GM12878 (cell line): Measurements from ENCODE around the gene SLC5A2. TPM values are rescaled to one million over a fixed set of nuclear protein-coding genes. Genes with fewer than 3 reads are reported as not detected.

Experiments used
- E2F4 ChIP-seq: IDR thresholded peaks from 2 replicates; pipeline ENCODE4 v1.6.1; 2012; ENCODE audit warnings: low read depth, low read length, improper control_type of control experiment
- EGR1 ChIP-seq, 2 experiments: IDR thresholded peaks; 1 replicate in 1 of 2; 2 replicates in 1 of 2; pipeline ENCODE4 v1.6.1; 2011 to 2012; ENCODE audit warnings: low read depth in 2 of 2, low read length in 2 of 2, borderline replicate concordance in 1 of 2, mild to moderate bottlenecking in 1 of 2, moderate library complexity in 1 of 2
- FOXK2 ChIP-seq: fragments of 450-650 bp; IDR thresholded peaks from 2 replicates; pipeline ENCODE4 v1.6.1; 2017; ENCODE audit warnings: mild to moderate bottlenecking, moderate library complexity
- FOXM1 ChIP-seq: IDR thresholded peaks from 2 replicates; pipeline ENCODE4 v1.6.1; 2012; ENCODE audit warnings: low read depth, mild to moderate bottlenecking, inconsistent platforms, low read length, moderate library complexity
- GABPA ChIP-seq: IDR thresholded peaks from 2 replicates; pipeline ENCODE4 v1.6.1; 2014; ENCODE audit warnings: antibody characterized with exemption, low read depth, mild to moderate bottlenecking, inconsistent platforms
- HDAC6 ChIP-seq: fragments of 200-600 bp; sonication (generic); IDR thresholded peaks from one replicate; pipeline ENCODE4 v1.8.0; 2017; ENCODE audit warnings: antibody characterized with exemption; ENCODE audit not compliant: unreplicated experiment
- IKZF2 ChIP-seq, 2 experiments: fragments of 450-650 bp; IDR thresholded peaks; 2 replicates each; pipeline ENCODE4 v1.6.1; 2017; ENCODE audit warnings: mild to moderate bottlenecking in 2 of 2, moderate library complexity in 2 of 2
- MTA3 ChIP-seq: IDR thresholded peaks from 2 replicates; pipeline ENCODE4 v1.6.1; 2012; ENCODE audit warnings: low read length, inconsistent platforms, borderline replicate concordance
- NR2F1 ChIP-seq: fragments of 450-650 bp; conservative IDR thresholded peaks from 2 replicates; pipeline ENCODE4 v1.6.1; 2017; ENCODE audit warnings: mild to moderate bottlenecking
- PAX5 ChIP-seq: IDR thresholded peaks from 2 replicates; pipeline ENCODE4 v1.6.1; 2011; ENCODE audit warnings: low read depth, low read length, borderline replicate concordance
- POU2F2 ChIP-seq: IDR thresholded peaks from 3 replicates; pipeline ENCODE4 v1.6.1; 2011; ENCODE audit warnings: low read depth, mild to moderate bottlenecking, low read length, borderline replicate concordance
- SMARCA5 ChIP-seq: fragments of 450-650 bp; IDR thresholded peaks from 2 replicates; pipeline ENCODE4 v1.6.1; 2017; ENCODE audit warnings: mild to moderate bottlenecking
- STAT1 ChIP-seq: fragments of 450-650 bp; conservative IDR thresholded peaks from 2 replicates; pipeline ENCODE4 v1.6.1; 2014; ENCODE audit warnings: antibody characterized with exemption, mild to moderate bottlenecking
- ZBED1 ChIP-seq: IDR thresholded peaks from 2 replicates; pipeline ENCODE4 v1.6.1; 2016; ENCODE audit warnings: borderline replicate concordance
- ZNF207 ChIP-seq: fragments of 450-650 bp; IDR thresholded peaks from 2 replicates; pipeline ENCODE4 v1.6.1; 2014; ENCODE audit warnings: antibody characterized with exemption, mild to moderate bottlenecking, borderline replicate concordance
- ZNF687 ChIP-seq: fragments of 450-650 bp; IDR thresholded peaks from 2 replicates; pipeline ENCODE4 v1.6.1; 2017; ENCODE audit warnings: mild to moderate bottlenecking, moderate library complexity
- ZSCAN29 ChIP-seq: fragments of 450-650 bp; IDR thresholded peaks from 2 replicates; pipeline ENCODE4 v1.6.1; 2017; ENCODE audit warnings: mild to moderate bottlenecking, moderate library complexity
- ZZZ3 ChIP-seq: IDR thresholded peaks from 2 replicates; pipeline ENCODE4 v1.6.1; 2011; ENCODE audit warnings: low read depth; ENCODE audit not compliant: control insufficient read depth, insufficient read length
- polyA plus RNA-seq, 11 experiments: library from polyadenylated mRNA; depleted of rRNA in 4 of 11; unstranded in 6 of 11; stranded (reverse) in 5 of 11; fragments of >200 nt; fragmentation: Nextera tagmentation in 4 of 11; fragmentation: Illumina TruSeq in 1 of 11; extraction: Ambion mirVana in 4 of 11; extraction: Trizol in 1 of 11; gene quantifications; 1 replicate in 1 of 11; 2 replicates in 10 of 11; pipeline versions ENCODE4 v1.2.1 to v1.2.3, GENCODE V29; 2011 to 2016; ENCODE audit warnings: inconsistent platforms in 2 of 11, missing spikeins in 2 of 11, low read depth in 1 of 11
- total RNA-seq, 4 experiments: library from RNA; depleted of rRNA in 3 of 4; stranded (reverse); fragments of >200 nt in 3 of 4; fragmentation: Illumina TruSeq in 1 of 4; extraction: Trizol in 1 of 4; gene quantifications; 2 replicates each; pipeline versions ENCODE4 v1.2.1 to v1.2.3, GENCODE V29; 2013 to 2021
- TF ChIP-seq, protein P1 (sequence below): fragments of 450-650 bp; IDR thresholded peaks from 2 replicates; pipeline ENCODE4 v1.6.1; 2018; ENCODE audit warnings: borderline replicate concordance, mild to moderate bottlenecking; ENCODE audit not compliant: partially characterized antibody
- TF ChIP-seq, protein P2 (sequence below): fragments of 450-650 bp; IDR thresholded peaks from 2 replicates; pipeline ENCODE4 v1.6.1; 2018; ENCODE audit warnings: mild to moderate bottlenecking, low read depth, moderate library complexity; ENCODE audit not compliant: partially characterized antibody

The SLC5A2 gene
- total and polyA plus RNA-seq, 10 of the 15 experiments (the other 5 are each of a cell fraction or from before 2014, with no cell fraction given), result 3.6 to 4.8 (median 4.4) TPM; not detected in 6

GRCh38 chr16:31507929-31508705 lies 25.2 kb downstream of the SLC5A2 start, which contains the start of gene RUSF1 (continued):
- TF ChIP-seq ZNF687 (peak; percentile 87), NR2F1 (0 out of 2 replicates have a peak, but pooled peaks have one; percentile 10), GABPA (peak; percentile 84), HDAC6 (peak; percentile 39), ZBED1 (no peak), E2F4 (0 out of 2 replicates have a peak, but pooled peaks have one; percentile 23), POU2F2 (peak; percentile 82), ZZZ3 (no peak), IKZF2 (IDR thresholded peaks at IDR 0.05) (peak in 1 of 2 experiments; percentile 9; a peak in 1 of 4 replicates), EGR1 (IDR thresholded peaks at IDR 0.05; ENCODE audit: borderline replicate concordance in 1 of 2, low read depth in 2 of 2, low read length in 2 of 2) (no peak; a peak in 1 of 3 replicates), FOXM1 (no peak), STAT1 (no peak; the same call in 1 of the 2 replicates), PAX5 (no peak), ZSCAN29 (no peak), MTA3 (no peak), SMARCA5 (peak; percentile 80), ZNF207 (peak; percentile 91; the same call in 1 of the 2 replicates), FOXK2 (no peak)
- TF ChIP-seq, protein P1, sequence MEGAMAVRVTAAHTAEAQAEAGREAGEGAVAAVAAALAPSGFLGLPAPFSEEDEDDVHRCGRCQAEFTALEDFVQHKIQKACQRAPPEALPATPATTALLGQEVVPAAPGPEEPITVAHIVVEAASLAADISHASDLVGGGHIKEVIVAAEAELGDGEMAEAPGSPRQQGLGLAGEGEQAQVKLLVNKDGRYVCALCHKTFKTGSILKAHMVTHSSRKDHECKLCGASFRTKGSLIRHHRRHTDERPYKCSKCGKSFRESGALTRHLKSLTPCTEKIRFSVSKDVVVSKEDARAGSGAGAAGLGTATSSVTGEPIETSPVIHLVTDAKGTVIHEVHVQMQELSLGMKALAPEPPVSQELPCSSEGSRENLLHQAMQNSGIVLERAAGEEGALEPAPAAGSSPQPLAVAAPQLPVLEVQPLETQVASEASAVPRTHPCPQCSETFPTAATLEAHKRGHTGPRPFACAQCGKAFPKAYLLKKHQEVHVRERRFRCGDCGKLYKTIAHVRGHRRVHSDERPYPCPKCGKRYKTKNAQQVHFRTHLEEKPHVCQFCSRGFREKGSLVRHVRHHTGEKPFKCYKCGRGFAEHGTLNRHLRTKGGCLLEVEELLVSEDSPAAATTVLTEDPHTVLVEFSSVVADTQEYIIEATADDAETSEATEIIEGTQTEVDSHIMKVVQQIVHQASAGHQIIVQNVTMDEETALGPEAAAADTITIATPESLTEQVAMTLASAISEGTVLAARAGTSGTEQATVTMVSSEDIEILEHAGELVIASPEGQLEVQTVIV, result peak; percentile 63
- TF ChIP-seq, protein P2, sequence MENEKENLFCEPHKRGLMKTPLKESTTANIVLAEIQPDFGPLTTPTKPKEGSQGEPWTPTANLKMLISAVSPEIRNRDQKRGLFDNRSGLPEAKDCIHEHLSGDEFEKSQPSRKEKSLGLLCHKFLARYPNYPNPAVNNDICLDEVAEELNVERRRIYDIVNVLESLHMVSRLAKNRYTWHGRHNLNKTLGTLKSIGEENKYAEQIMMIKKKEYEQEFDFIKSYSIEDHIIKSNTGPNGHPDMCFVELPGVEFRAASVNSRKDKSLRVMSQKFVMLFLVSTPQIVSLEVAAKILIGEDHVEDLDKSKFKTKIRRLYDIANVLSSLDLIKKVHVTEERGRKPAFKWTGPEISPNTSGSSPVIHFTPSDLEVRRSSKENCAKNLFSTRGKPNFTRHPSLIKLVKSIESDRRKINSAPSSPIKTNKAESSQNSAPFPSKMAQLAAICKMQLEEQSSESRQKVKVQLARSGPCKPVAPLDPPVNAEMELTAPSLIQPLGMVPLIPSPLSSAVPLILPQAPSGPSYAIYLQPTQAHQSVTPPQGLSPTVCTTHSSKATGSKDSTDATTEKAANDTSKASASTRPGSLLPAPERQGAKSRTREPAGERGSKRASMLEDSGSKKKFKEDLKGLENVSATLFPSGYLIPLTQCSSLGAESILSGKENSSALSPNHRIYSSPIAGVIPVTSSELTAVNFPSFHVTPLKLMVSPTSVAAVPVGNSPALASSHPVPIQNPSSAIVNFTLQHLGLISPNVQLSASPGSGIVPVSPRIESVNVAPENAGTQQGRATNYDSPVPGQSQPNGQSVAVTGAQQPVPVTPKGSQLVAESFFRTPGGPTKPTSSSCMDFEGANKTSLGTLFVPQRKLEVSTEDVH, result no peak
